Stimulated activated CD8-positive, alpha-beta memory T cell treated with anti-CD3 and anti-CD28 coated beads, Interleukin-7, amount 100 ng/mL, for 4 hours (primary cell): Measurements from ENCODE around the gene NTHL1.
"Not testable (repeated sequence)": the region's sequence is repeated elsewhere in the genome, so short reads cannot be mapped to it uniquely, and the experiment has no call there.

ENCODE experiments used
- DNase-seq, 2 donors: peaks; one replicate each; pipeline ENCODE4 v3.0.0-alpha.2; 2020; ENCODE audit warnings: low read depth in 2 of 2

Gene NTHL1

GRCh38 chr16:2028620-2029220 is 18.9 kb downstream of the NTHL1 start:
- no peak for DNase-seq

GRCh38 chr16:2028146-2028545 is 19.5 kb downstream of the NTHL1 start:
- DNase-seq: no peak

- DNase-seq: no peak
Observed at GRCh38 chr16:2027024-2028010, 20.3 kb downstream of the NTHL1 start.

- DNase-seq: no peak
Observed at GRCh38 chr16:2026461-2027023, 21.1 kb downstream of the NTHL1 start, which contains the start of gene NHERF2. Gene NHERF2, plus strand, starts transcription at chr16:2026902. Its CDS starts 104 bp downstream, at chr16:2027006.

GRCh38 chr16:2025878-2026460 is 21.7 kb downstream of the NTHL1 start:
- no peak for DNase-seq

GRCh38 chr16:2025251-2025650 is 22.4 kb downstream of the NTHL1 start:
- no peak for DNase-seq

- no peak for DNase-seq
Observed at GRCh38 chr16:2024032-2024420, 23.6 kb downstream of the NTHL1 start.

- peak; percentile 85 to 88 for DNase-seq
Observed at GRCh38 chr16:2023092-2024031, 24.3 kb downstream of the NTHL1 start.

GRCh38 chr16:2022723-2023091 is 24.9 kb downstream of the NTHL1 start:
- DNase-seq: no peak

GRCh38 chr16:2019921-2020831 is 27.5 kb downstream of the NTHL1 start:
- DNase-seq: no peak

GRCh38 chr16:2019518-2019920 is 28.1 kb downstream of the NTHL1 start, which contains the start of gene NPW:
Gene NPW, plus strand, starts transcription at chr16:2019785.
- no peak for DNase-seq

GRCh38 chr16:2016407-2016922 is 31.2 kb downstream of the NTHL1 start:
- DNase-seq: no peak

GRCh38 chr16:2015947-2016208 is 31.8 kb downstream of the NTHL1 start:
- DNase-seq: no peak

- no peak for DNase-seq
Observed at GRCh38 chr16:2015117-2015946, 32.3 kb downstream of the NTHL1 start.

GRCh38 chr16:2013527-2013926 is 34.1 kb downstream of the NTHL1 start:
- no peak for DNase-seq

- DNase-seq: not testable (repeated sequence)
Observed at GRCh38 chr16:2011726-2012125, 35.9 kb downstream of the NTHL1 start.

- DNase-seq: peak; percentile 50 to 78
Observed at GRCh38 chr16:2009791-2010510, 37.7 kb downstream of the NTHL1 start, which contains the start of gene ZNF598. Gene ZNF598, minus strand, starts transcription at chr16:2009821.

GRCh38 chr16:2009164-2009711 is 38.4 kb downstream of the NTHL1 start:
- no peak for DNase-seq
